GM12878 (cell line): ENCODE measurements around the gene SERPINA6. TPM values are rescaled to one million over a fixed set of nuclear protein-coding genes. Genes with fewer than 3 reads are reported as not detected.

ENCODE experiments used
- ATAC-seq: fragments of 200-7000 bp; cut with Tn5 transposase; 3 replicates; pipeline ENCODE4 v1.9.1; 2020; ENCODE audit warnings: mild to moderate bottlenecking, moderate library complexity
- BruUV-seq: library from RNA; stranded (reverse); fragments of 400-500 nt; replicated peaks from 2 replicates; lab custom pipeline; 2021; lab: Mats Ljungman, UMichigan
- CTCF ChIA-PET: fragments of 300-600 bp; sonication (Branson Sonifier 250); formaldehyde crosslinking; extraction: SDS; loops from one replicate; lab custom pipeline; 2021; ENCODE audit warnings: inconsistent platforms; lab: Yijun Ruan, JAX
- POLR2A ChIA-PET: fragments of 350-600 bp; formaldehyde crosslinking; extraction: SDS; loops from one replicate; lab custom pipeline; 2021; ENCODE audit warnings: inconsistent platforms; lab: Charles Lee
- RAD21 ChIA-PET: fragments of 300-600 bp; sonication (Branson Sonifier 250); formaldehyde crosslinking; loops from one replicate; lab custom pipeline; 2023; ENCODE audit warnings: antibody characterized with exemption; ENCODE audit not compliant: unreplicated experiment; lab: Charles Lee
- SMC1A ChIA-PET: fragments of 300-600 bp; sonication (Branson Sonifier 250); formaldehyde crosslinking; loops from one replicate; lab custom pipeline; 2023; ENCODE audit not compliant: unreplicated experiment, uncharacterized antibody; lab: Charles Lee
- DNase-seq: peaks from one replicate; pipeline ENCODE4 v3.0.0-alpha.2; 2011; ENCODE audit warnings: low read depth, low spot score
- FAIRE-seq: peaks from 3 replicates; lab custom pipeline; 2011; peaks lifted over from hg19 to GRCh38; lab: Jason Lieb, UNC
- H2AFZ ChIP-seq: 2 replicates; pipeline ENCODE4 v1.6.0; 2011; ENCODE audit warnings: low read depth, low read length, control low read depth; ENCODE audit not compliant: control insufficient read depth
- H3K27ac ChIP-seq: 2 replicates; pipeline ENCODE4 v1.5.1; 2011; ENCODE audit warnings: control low read depth; ENCODE audit not compliant: control insufficient read depth, insufficient read depth
- H3K27me3 ChIP-seq, 2 experiments: replicated peaks in 1 of 2; 2 replicates each; pipeline versions ENCODE4 v1.6.0 to v1.6.1; 2011; ENCODE audit warnings: low read length in 1 of 2; ENCODE audit not compliant: control insufficient read depth in 2 of 2, insufficient read depth in 2 of 2
- H3K36me3 ChIP-seq, 2 experiments: 2 replicates each; pipeline ENCODE4 v1.5.1; 2011; ENCODE audit warnings: low read length in 1 of 2; ENCODE audit not compliant: control insufficient read depth in 2 of 2, insufficient read depth in 2 of 2
- H3K4me1 ChIP-seq: 2 replicates; pipeline ENCODE4 v1.6.1; 2011; ENCODE audit warnings: mild to moderate bottlenecking, low read length, moderate library complexity, mixed read lengths; ENCODE audit not compliant: control insufficient read depth, insufficient read depth
- H3K4me2 ChIP-seq: 2 replicates; pipeline ENCODE4 v1.6.0; 2011; ENCODE audit warnings: control low read depth; ENCODE audit not compliant: control insufficient read depth, insufficient read depth
- H3K4me3 ChIP-seq: fragments of 200-600 bp; sonication (generic); 2 replicates; pipeline ENCODE4 v1.5.1; 2016
- H3K79me2 ChIP-seq: 2 replicates; pipeline ENCODE4 v1.6.0; 2011; ENCODE audit warnings: low read length; ENCODE audit not compliant: control insufficient read depth, insufficient read depth
- H3K9ac ChIP-seq: 2 replicates; pipeline ENCODE4 v1.8.0; 2011; ENCODE audit warnings: low read length, control low read depth, mixed read lengths; ENCODE audit not compliant: control insufficient read depth, insufficient read depth
- H3K9me3 ChIP-seq: replicated peaks from 3 replicates; pipeline ENCODE4 v1.5.1; 2011; ENCODE audit warnings: mild to moderate bottlenecking, low read length; ENCODE audit not compliant: control insufficient read depth, insufficient read depth
- H4K20me1 ChIP-seq: 2 replicates; pipeline ENCODE4 v1.6.0; 2011; ENCODE audit not compliant: control insufficient read depth, insufficient read depth
- CHD2 ChIP-seq: IDR thresholded peaks from 2 replicates; pipeline ENCODE4 v1.6.1; 2011; ENCODE audit warnings: low read depth, low read length, improper control_type of control experiment, borderline replicate concordance
- E2F8 ChIP-seq: fragments of 450-650 bp; IDR thresholded peaks from 2 replicates; pipeline ENCODE4 v1.6.1; 2018; ENCODE audit warnings: mild to moderate bottlenecking, low read depth, moderate library complexity; ENCODE audit not compliant: partially characterized antibody
- LARP7 ChIP-seq: fragments of 450-650 bp; IDR thresholded peaks from 2 replicates; pipeline ENCODE4 v1.6.1; 2017; ENCODE audit warnings: mild to moderate bottlenecking
- MEF2A ChIP-seq: IDR thresholded peaks from 2 replicates; pipeline ENCODE4 v1.6.1; 2011; ENCODE audit warnings: low read depth, mild to moderate bottlenecking, low read length, moderate library complexity; ENCODE audit not compliant: insufficient read depth
- MTA2 ChIP-seq: fragments of 450-650 bp; IDR thresholded peaks from 2 replicates; pipeline ENCODE4 v1.6.1; 2016; ENCODE audit warnings: low read depth, mild to moderate bottlenecking, moderate library complexity
- MTA3 ChIP-seq: IDR thresholded peaks from 2 replicates; pipeline ENCODE4 v1.6.1; 2012; ENCODE audit warnings: low read length, inconsistent platforms, borderline replicate concordance
- NFIC ChIP-seq: IDR thresholded peaks from 2 replicates; pipeline ENCODE4 v1.6.1; 2012; ENCODE audit warnings: low read depth, mild to moderate bottlenecking, inconsistent platforms, low read length, moderate library complexity
- SMARCA5 ChIP-seq: fragments of 450-650 bp; IDR thresholded peaks from 2 replicates; pipeline ENCODE4 v1.6.1; 2017; ENCODE audit warnings: mild to moderate bottlenecking
- SREBF1 ChIP-seq: IDR thresholded peaks from 2 replicates; pipeline ENCODE4 v1.6.1; 2012; ENCODE audit warnings: mild to moderate bottlenecking, low read length
- SREBF2 ChIP-seq: IDR thresholded peaks from 2 replicates; pipeline ENCODE4 v1.6.1; 2012; ENCODE audit warnings: mild to moderate bottlenecking, low read length
- YY1 ChIP-seq: IDR thresholded peaks from 2 replicates; pipeline ENCODE4 v1.6.1; 2011; ENCODE audit warnings: low read depth, mild to moderate bottlenecking, low read length
- WGBS: methylation state at CpG from one replicate; pipeline ENCODE4 v1.1.6; 2016; ENCODE audit warnings: low lambda C conversion rate; ENCODE audit not compliant: insufficient replicate concordance, insufficient coverage; ENCODE audit errors: missing lambda C conversion rate; 5-methylcytosine and 5-hydroxymethylcytosine counted together
- in situ Hi-C: fragments of 300-500 bp; cut with MboI; formaldehyde crosslinking; loops from 9 replicates; pipeline ENCODE4 v1.14.3; 2018; ENCODE audit warnings: mixed read lengths
- intact Hi-C: fragments of 100-400 bp; cut with micrococcal nuclease; formaldehyde crosslinking; loops from one replicate; pipeline ENCODE4 v1.14.2; 2022; ENCODE audit not compliant: unreplicated experiment
- polyA plus RNA-seq, 11 experiments: library from polyadenylated mRNA; depleted of rRNA in 4 of 11; unstranded in 6 of 11; stranded (reverse) in 5 of 11; fragments of >200 nt; fragmentation: Nextera tagmentation in 4 of 11; fragmentation: Illumina TruSeq in 1 of 11; extraction: Ambion mirVana in 4 of 11; extraction: Trizol in 1 of 11; gene quantifications; 1 replicate in 1 of 11; 2 replicates in 10 of 11; pipeline versions ENCODE4 v1.2.1 to v1.2.3, GENCODE V29; 2011 to 2016; ENCODE audit warnings: inconsistent platforms in 2 of 11, missing spikeins in 2 of 11, low read depth in 1 of 11
- total RNA-seq, 4 experiments: library from RNA; depleted of rRNA in 3 of 4; stranded (reverse); fragments of >200 nt in 3 of 4; fragmentation: Illumina TruSeq in 1 of 4; extraction: Trizol in 1 of 4; gene quantifications; 2 replicates each; pipeline versions ENCODE4 v1.2.1 to v1.2.3, GENCODE V29; 2013 to 2021

SERPINA6 gene
- total and polyA plus RNA-seq, 10 of the 15 experiments (the other 5 are each of a cell fraction or from before 2014, with no cell fraction given) = 0.11 to 0.27 (median 0.23) TPM; not detected in 7

- in situ Hi-C loops (no loop called here), intact Hi-C loops (no loop called here)
- ATAC-seq (no peak), DNase-seq (no peak), FAIRE-seq (no peak)
- BruUV-seq = no TSS peak
- no peak overlapping the region for H3K4me2 ChIP-seq
- CTCF ChIA-PET = no interaction called here
- no peaks in the 10 kb centered on the region for H3K79me2 ChIP-seq
- no peak overlapping the region for H3K4me3 ChIP-seq
- H3K4me1 ChIP-seq = peaks cover 3% of the 10 kb centered on the region; the same call in 1 of the 2 replicates
- H3K9me3 ChIP-seq = no peaks in the 10 kb centered on the region; the same call in 2 of the 3 replicates
- SMC1A ChIA-PET = no interaction called here
- WGBS = 41% methylated on average over 2 of the region's 2 CpGs
- H3K27ac ChIP-seq = no peak overlapping the region
- H3K9ac ChIP-seq = no peak overlapping the region
- no peak overlapping the region for H2AFZ ChIP-seq
- H3K36me3 ChIP-seq = no peaks in the 10 kb centered on the region
- TF ChIP-seq E2F8 = no peak
- TF ChIP-seq SREBF2 = no peak
- TF ChIP-seq SMARCA5 = no peak
- no peak for TF ChIP-seq MTA3
- TF ChIP-seq MEF2A = no peak
- TF ChIP-seq NFIC = no peak
- TF ChIP-seq LARP7 = no peak
- no peak for TF ChIP-seq YY1
- TF ChIP-seq MTA2 = no peak
- TF ChIP-seq CHD2 = no peak
- no peak for TF ChIP-seq SREBF1
- no peaks in the 10 kb centered on the region for H3K27me3 ChIP-seq
- RAD21 ChIA-PET = no interaction called here
- POLR2A ChIA-PET = no interaction called here
- no peaks in the 10 kb centered on the region for H4K20me1 ChIP-seq
Measured at GRCh38 chr14:94338023-94338422, 14.9 kb upstream of the SERPINA6 start.
